Duodenal mucosa (tissue), 2 donors: Measurements from ENCODE around the gene MEF2C.
A peak's percentile ranks its signal among the peaks of the same experiment; 100 is the strongest.

Experiments
- H3K27ac ChIP-seq: one replicate; pipeline ENCODE4 v1.7.0; 2013; ENCODE audit warnings: low read depth, low read length
- H3K27me3 ChIP-seq, 2 donors: one replicate each; pipeline ENCODE4 v1.7.0; 2013; ENCODE audit warnings: low read length in 2 of 2, control low read depth in 1 of 2; ENCODE audit not compliant: insufficient read depth in 2 of 2, control insufficient read depth in 1 of 2
- H3K36me3 ChIP-seq, 2 donors: one replicate each; pipeline ENCODE4 v1.7.0; 2013; ENCODE audit warnings: low read length in 2 of 2, control low read depth in 1 of 2; ENCODE audit not compliant: insufficient read depth in 2 of 2, control insufficient read depth in 1 of 2
- H3K4me1 ChIP-seq, 2 donors: one replicate each; pipeline ENCODE4 v1.7.0; 2013; ENCODE audit warnings: low read length in 2 of 2, control low read depth in 1 of 2; ENCODE audit not compliant: insufficient read depth in 2 of 2, control insufficient read depth in 1 of 2
- H3K4me3 ChIP-seq, 2 donors: one replicate each; pipeline ENCODE4 v1.7.0; 2013; ENCODE audit warnings: low read length in 2 of 2, low read depth in 1 of 2
- H3K9ac ChIP-seq, 2 donors: one replicate each; pipeline ENCODE4 v1.7.0; 2013; ENCODE audit warnings: low read length in 2 of 2, low read depth in 1 of 2
- H3K9me3 ChIP-seq, 2 donors: one replicate each; pipeline ENCODE4 v1.7.0; 2013; ENCODE audit warnings: low read length in 2 of 2, control low read depth in 1 of 2; ENCODE audit not compliant: control insufficient read depth in 1 of 2

MEF2C gene

DNA sequence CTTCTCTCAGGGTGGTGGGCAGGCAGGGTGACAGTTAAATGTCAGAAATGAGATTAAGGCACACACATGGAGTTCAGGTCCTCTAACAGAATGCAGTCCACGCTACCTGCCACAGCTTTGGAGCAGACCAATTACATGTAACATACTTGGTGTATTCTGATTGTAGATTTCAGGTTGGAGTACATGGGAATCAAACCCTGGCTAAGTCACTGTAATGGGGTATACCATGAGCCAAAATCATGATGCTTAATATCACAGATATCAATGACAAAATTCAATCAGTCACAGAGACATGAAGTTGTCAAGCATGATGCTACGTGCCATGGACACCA lies 48.9 kb downstream of the MEF2C start:
- no peaks in the 10 kb centered on the region for H3K27me3 ChIP-seq
- no peak overlapping the region for H3K4me3 ChIP-seq
- no peak overlapping the region for H3K27ac ChIP-seq
- H3K9ac ChIP-seq, result no peak overlapping the region
- H3K4me1 ChIP-seq, result no peaks in the 10 kb centered on the region
- H3K36me3 ChIP-seq, result no peaks in the 10 kb centered on the region
- no peaks in the 10 kb centered on the region for H3K9me3 ChIP-seq

DNA sequence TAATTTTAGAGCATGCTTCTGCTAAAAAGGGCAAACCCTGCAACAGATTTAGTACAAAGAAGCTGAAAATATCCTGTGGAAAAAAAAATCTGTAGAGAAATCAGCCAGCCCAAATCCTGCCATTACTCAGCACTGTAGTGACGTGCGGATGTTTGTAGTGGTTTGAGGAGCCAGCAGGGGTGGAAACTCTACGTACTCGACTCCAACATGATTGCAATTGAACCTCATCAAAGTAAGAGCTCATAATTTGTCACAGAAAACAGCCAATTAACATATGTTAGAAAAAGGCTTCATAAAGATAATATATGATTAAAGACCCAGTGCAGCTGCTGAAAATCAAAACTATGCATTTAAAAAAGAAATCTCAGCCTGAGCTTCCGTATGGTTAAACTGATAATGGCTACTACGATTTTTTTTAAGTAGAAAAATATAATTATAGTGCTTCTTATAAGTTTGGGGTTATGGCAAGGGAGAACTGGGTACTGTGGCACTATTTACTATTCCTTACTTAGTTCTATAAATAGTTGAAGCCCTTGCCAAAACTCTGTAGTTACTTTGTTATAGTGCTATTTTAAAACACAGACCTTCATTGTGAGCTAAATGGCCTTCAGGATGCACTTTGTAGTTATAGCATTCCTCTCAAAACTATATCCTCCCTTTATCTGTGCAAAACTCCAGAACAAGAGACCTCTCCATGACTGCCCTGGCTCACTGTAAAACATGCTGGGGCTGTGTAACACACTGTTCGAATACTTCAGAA lies 49.4 kb downstream of the MEF2C start:
- Histone ChIP-seq H3K9me3 (no peaks in the 10 kb centered on the region), H3K4me1 (no peaks in the 10 kb centered on the region), H3K27ac (no peak overlapping the region), H3K36me3 (no peaks in the 10 kb centered on the region), H3K9ac (no peak overlapping the region), H3K27me3 (no peaks in the 10 kb centered on the region), H3K4me3 (no peak overlapping the region)

DNA sequence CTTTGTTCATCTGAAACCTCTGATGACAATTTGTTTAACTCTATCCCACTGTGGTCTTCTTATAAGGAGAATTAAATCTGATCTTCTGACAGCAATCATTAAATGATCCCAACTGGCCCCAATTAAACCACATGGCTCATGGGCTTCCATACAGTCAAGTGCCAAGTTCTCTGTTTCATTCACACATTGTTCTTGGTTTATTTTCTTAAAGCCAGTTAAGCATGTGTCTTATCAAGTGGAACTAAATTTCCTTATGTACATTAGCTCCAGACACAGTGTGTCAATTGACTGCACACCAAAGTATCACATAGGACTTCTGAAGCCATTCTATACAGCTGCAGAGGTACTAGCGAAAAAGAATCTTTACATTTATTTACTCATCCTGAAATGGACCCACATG lies 51.2 kb downstream of the MEF2C start:
- H3K36me3 ChIP-seq, result no peaks in the 10 kb centered on the region

DNA sequence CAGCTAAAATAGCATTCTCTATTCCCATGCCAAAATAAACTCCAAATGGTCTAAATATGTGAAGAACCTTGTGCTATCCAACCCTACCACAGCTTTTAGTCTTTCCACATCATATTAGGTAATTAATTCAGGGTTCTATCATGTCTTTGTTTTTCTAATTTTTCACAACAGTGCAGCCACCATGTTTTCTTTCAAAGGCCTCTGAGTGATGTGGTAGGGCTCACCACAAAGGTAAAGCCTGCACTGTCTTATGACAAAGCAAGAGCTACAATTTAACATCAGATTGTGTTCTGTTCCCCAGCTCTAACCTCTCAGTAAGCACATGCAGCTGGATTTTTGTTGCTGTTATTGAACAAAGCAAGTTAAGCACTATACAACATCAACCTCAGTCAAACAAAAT lies 52.4 kb downstream of the MEF2C start:
- Histone ChIP-seq H3K27ac (no peak overlapping the region), H3K9ac (no peak overlapping the region), H3K4me3 (no peak overlapping the region), H3K27me3 (no peaks in the 10 kb centered on the region), H3K9me3 (no peaks in the 10 kb centered on the region), H3K36me3 (no peaks in the 10 kb centered on the region), H3K4me1 (no peaks in the 10 kb centered on the region)

More for the DNA sequence above, 51.2 kb downstream of the MEF2C start:
- no peaks in the 10 kb centered on the region for H3K4me1 ChIP-seq
- H3K4me3 ChIP-seq, result no peak overlapping the region
- H3K27me3 ChIP-seq, result no peaks in the 10 kb centered on the region
- no peak overlapping the region for H3K9ac ChIP-seq
- H3K9me3 ChIP-seq, result no peaks in the 10 kb centered on the region
- no peak overlapping the region for H3K27ac ChIP-seq

DNA sequence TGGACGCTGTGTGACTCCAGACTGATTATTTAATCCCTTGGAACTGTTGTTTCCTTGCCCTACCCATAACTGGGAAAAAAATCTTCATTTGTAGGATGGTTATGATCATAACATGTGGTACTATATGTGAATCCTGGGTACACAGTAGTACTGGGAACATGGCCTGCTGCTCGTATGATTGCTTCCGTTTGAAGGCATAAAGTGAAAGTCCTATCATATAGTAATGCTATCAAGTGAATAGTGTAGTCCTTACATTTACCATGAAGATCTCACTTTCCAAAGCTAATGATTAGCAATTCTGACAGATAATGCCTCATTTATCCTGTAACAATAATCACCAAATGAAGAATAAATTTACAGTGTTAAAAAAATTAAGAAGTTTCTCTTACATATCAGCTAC lies 53.2 kb downstream of the MEF2C start:
- Histone ChIP-seq H3K27me3 (no peaks in the 10 kb centered on the region), H3K9me3 (no peaks in the 10 kb centered on the region), H3K4me3 (no peak overlapping the region), H3K27ac (no peak overlapping the region), H3K4me1 (no peaks in the 10 kb centered on the region), H3K9ac (no peak overlapping the region), H3K36me3 (no peaks in the 10 kb centered on the region)

DNA sequence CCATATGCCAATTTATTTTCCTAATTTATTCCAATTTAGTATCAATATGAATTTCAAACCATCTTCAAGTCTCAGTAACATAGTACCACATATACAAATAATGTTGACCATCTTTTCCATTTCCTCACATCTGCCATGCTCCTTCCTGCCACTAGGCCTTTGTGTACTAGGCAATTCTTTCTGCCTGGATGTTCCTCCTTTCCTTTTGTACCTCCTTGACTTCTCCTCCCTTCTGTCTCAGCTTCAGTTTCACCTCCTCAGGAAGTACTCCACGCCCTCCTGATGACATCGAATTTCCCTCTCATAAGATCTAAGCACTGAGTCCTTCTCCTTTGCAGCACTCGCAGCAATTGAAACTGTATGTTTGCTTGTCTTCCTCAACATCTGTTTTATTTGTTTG lies 53.9 kb downstream of the MEF2C start:
- no peaks in the 10 kb centered on the region for H3K9me3 ChIP-seq
- no peak overlapping the region for H3K4me3 ChIP-seq
- no peaks in the 10 kb centered on the region for H3K27me3 ChIP-seq
- H3K4me1 ChIP-seq, result no peaks in the 10 kb centered on the region
- no peaks in the 10 kb centered on the region for H3K36me3 ChIP-seq
- H3K9ac ChIP-seq, result no peak overlapping the region
- H3K27ac ChIP-seq, result no peak overlapping the region

DNA sequence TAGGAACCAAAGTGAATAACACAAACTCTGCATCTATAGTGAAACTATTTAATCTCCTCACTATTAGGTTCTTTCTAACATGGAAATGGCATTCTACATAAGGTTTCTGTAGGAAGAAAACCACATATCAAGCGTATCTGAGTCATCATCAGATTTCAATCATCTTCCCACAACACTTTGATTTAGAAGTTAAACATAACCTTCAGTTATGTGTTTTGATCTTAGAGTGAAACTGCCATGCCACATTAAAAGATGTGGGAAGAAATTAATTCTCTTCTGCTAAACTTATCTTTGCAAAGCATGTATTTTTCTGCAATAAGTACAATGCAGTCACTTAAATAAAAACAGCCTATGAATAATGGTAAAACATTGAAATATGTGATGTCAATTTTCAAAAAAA lies 55.0 kb downstream of the MEF2C start:
- Histone ChIP-seq H3K27ac (peak overlapping the region; percentile 39), H3K36me3 (no peaks in the 10 kb centered on the region), H3K27me3 (no peaks in the 10 kb centered on the region), H3K9me3 (no peaks in the 10 kb centered on the region), H3K4me1 (no peaks in the 10 kb centered on the region), H3K9ac (no peak overlapping the region), H3K4me3 (no peak overlapping the region)

DNA sequence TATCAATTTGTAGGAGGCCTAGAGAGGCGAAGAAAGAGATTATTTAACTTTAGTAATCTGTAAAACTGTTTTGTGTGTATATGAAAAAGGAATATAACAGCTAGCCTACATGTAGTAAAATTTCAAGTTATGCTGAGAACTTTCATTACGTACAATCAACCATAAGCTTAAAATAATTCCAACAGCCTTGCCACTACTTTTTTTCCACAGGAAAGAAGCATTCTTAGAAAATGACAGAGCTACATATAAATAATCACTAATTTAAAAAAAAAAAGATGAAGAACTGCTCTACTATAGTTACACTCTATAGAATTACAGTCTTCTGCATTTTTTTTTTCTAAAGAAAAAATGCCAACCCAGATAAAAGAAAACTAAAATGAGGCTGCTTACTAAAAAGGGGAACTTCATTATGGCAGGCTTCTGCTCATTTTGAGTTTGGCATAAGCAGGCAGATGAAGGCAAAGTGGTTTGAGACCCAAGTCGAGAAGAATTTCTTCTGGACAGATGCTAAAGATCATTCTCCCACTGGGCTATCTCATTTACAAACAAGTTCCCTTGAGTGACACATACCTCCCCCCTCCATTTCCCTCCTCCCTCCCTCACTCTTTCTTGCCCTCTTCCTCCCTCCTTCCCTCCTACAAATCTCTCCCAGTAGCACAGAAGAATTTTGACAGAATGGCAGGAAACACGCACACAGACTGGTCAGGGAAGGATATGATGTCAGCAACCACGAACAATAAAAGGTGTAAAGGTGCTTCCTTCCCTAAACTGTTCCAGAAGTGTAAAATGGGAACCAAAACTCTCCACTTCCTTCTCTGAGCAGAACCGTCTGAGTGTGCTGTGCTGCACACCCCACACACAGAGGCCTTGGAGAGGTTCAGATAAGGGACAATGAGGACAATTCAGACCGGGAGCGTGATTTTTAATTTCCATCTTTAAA lies 56.1 kb downstream of the MEF2C start:
- Histone ChIP-seq H3K27ac (peak overlapping the region; percentile 27), H3K27me3 (no peaks in the 10 kb centered on the region), H3K4me3 (no peak overlapping the region), H3K9me3 (no peaks in the 10 kb centered on the region), H3K9ac (no peak overlapping the region), H3K4me1 (no peaks in the 10 kb centered on the region), H3K36me3 (no peaks in the 10 kb centered on the region)

DNA sequence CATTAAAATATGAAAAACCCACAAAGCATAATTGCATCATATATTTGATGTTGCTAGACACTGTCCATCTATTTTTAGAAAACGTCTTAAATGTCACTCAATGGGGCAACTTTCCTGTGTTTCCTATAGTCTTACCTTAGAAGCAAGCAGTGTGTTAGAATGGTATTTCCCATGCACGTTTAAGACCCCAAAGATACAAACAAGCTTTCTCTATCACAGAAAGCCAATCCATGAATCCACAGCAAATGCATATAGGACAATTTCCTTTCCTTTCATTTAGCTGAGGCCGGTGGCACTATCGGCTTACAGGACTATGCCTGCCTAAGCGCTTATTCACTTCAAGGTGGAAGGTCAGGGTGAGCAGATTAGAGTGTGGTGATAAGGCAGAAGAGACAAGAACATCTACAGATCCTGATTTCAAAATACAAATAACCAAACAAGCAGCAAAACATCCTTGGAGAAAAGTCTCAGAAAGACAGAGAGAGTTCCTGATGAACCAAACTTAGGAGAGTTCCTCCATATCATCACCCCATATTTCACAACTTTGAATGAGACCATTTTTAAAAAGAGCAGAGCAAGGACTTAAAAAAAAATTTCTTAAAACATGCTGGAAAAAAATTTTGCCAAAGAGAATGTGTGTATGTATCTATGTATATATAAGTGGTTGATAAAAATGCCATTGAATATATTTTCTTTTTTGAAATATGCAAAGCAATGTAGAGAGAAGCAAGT lies 57.2 kb downstream of the MEF2C start:
- Histone ChIP-seq H3K9me3 (no peaks in the 10 kb centered on the region), H3K9ac (peak overlapping the region in 1 of 2 donors; percentile 35), H3K4me3 (no peak overlapping the region), H3K4me1 (no peaks in the 10 kb centered on the region), H3K27ac (peak overlapping the region; percentile 20), H3K36me3 (no peaks in the 10 kb centered on the region), H3K27me3 (no peaks in the 10 kb centered on the region)
